ENCODE results near the gene MRFAP1L1.

MRFAP1L1 gene

GRCh38 chr4:6749340-6750171 lies 39.9 kb upstream of the MRFAP1L1 start:
- Histone ChIP-seq H3K4me3 (ENCODE audit: low read length) (no peak overlapping the region), H3K27ac (ENCODE audit: low read length) (no peak overlapping the region), H3K27me3 (ENCODE audit: control insufficient read depth, insufficient read depth, low read length) (no peaks in the 10 kb centered on the region), H3K36me3 (ENCODE audit: control insufficient read depth, low read depth, low read length) (no peaks in the 10 kb centered on the region), H3K9ac (ENCODE audit: low read length) (no peak overlapping the region), H3K9me3 (ENCODE audit: control insufficient read depth, low read depth, low read length) (no peaks in the 10 kb centered on the region), H3K4me1 (ENCODE audit: control insufficient read depth, low read depth, low read length) (no peaks in the 10 kb centered on the region)

- Histone ChIP-seq H3K9ac (ENCODE audit: low read length) (no peak overlapping the region), H3K27me3 (ENCODE audit: control insufficient read depth, insufficient read depth, low read length) (no peaks in the 10 kb centered on the region), H3K4me3 (ENCODE audit: low read length) (no peak overlapping the region), H3K9me3 (ENCODE audit: control insufficient read depth, low read depth, low read length) (no peaks in the 10 kb centered on the region), H3K27ac (ENCODE audit: low read length) (no peak overlapping the region), H3K36me3 (ENCODE audit: control insufficient read depth, low read depth, low read length) (no peaks in the 10 kb centered on the region), H3K4me1 (ENCODE audit: control insufficient read depth, low read depth, low read length) (no peaks in the 10 kb centered on the region)
Measured at GRCh38 chr4:6748286-6748685, 38.6 kb upstream of the MRFAP1L1 start.

GRCh38 chr4:6747294-6748051 lies 37.8 kb upstream of the MRFAP1L1 start:
- no peak overlapping the region for H3K9ac ChIP-seq (ENCODE audit: low read length)
- no peaks in the 10 kb centered on the region for H3K9me3 ChIP-seq (ENCODE audit: control insufficient read depth, low read depth, low read length)
- no peak overlapping the region for H3K4me3 ChIP-seq (ENCODE audit: low read length)
- no peaks in the 10 kb centered on the region for H3K36me3 ChIP-seq (ENCODE audit: control insufficient read depth, low read depth, low read length)
- no peak overlapping the region for H3K27ac ChIP-seq (ENCODE audit: low read length)
- H3K27me3 ChIP-seq (ENCODE audit: control insufficient read depth, insufficient read depth, low read length) = no peaks in the 10 kb centered on the region
- H3K4me1 ChIP-seq (ENCODE audit: control insufficient read depth, low read depth, low read length) = no peaks in the 10 kb centered on the region

- Histone ChIP-seq H3K36me3 (ENCODE audit: control insufficient read depth, low read depth, low read length) (no peaks in the 10 kb centered on the region), H3K9me3 (ENCODE audit: control insufficient read depth, low read depth, low read length) (no peaks in the 10 kb centered on the region), H3K27ac (ENCODE audit: low read length) (no peak overlapping the region), H3K4me1 (ENCODE audit: control insufficient read depth, low read depth, low read length) (no peaks in the 10 kb centered on the region), H3K4me3 (ENCODE audit: low read length) (no peak overlapping the region), H3K9ac (ENCODE audit: low read length) (no peak overlapping the region), H3K27me3 (ENCODE audit: control insufficient read depth, insufficient read depth, low read length) (no peaks in the 10 kb centered on the region)
Measured at GRCh38 chr4:6746721-6747293, 37.1 kb upstream of the MRFAP1L1 start.

GRCh38 chr4:6742989-6743388 lies 33.3 kb upstream of the MRFAP1L1 start:
- Histone ChIP-seq H3K4me3 (ENCODE audit: low read length) (no peak overlapping the region), H3K4me1 (ENCODE audit: control insufficient read depth, low read depth, low read length) (no peaks in the 10 kb centered on the region), H3K27ac (ENCODE audit: low read length) (no peak overlapping the region), H3K27me3 (ENCODE audit: control insufficient read depth, insufficient read depth, low read length) (no peaks in the 10 kb centered on the region), H3K9ac (ENCODE audit: low read length) (no peak overlapping the region), H3K9me3 (ENCODE audit: control insufficient read depth, low read depth, low read length) (no peaks in the 10 kb centered on the region), H3K36me3 (ENCODE audit: control insufficient read depth, low read depth, low read length) (no peaks in the 10 kb centered on the region)

- Histone ChIP-seq H3K9ac (ENCODE audit: low read length) (no peak overlapping the region), H3K4me1 (ENCODE audit: control insufficient read depth, low read depth, low read length) (no peaks in the 10 kb centered on the region), H3K4me3 (ENCODE audit: low read length) (no peak overlapping the region), H3K9me3 (ENCODE audit: control insufficient read depth, low read depth, low read length) (no peaks in the 10 kb centered on the region), H3K36me3 (ENCODE audit: control insufficient read depth, low read depth, low read length) (no peaks in the 10 kb centered on the region), H3K27me3 (ENCODE audit: control insufficient read depth, insufficient read depth, low read length) (no peaks in the 10 kb centered on the region), H3K27ac (ENCODE audit: low read length) (no peak overlapping the region)
Measured at GRCh38 chr4:6742507-6742906, 32.8 kb upstream of the MRFAP1L1 start.

GRCh38 chr4:6740347-6740746 lies 30.7 kb upstream of the MRFAP1L1 start:
- Histone ChIP-seq H3K4me3 (ENCODE audit: low read length) (no peak overlapping the region), H3K27ac (ENCODE audit: low read length) (no peak overlapping the region), H3K4me1 (ENCODE audit: control insufficient read depth, low read depth, low read length) (no peaks in the 10 kb centered on the region), H3K9ac (ENCODE audit: low read length) (no peak overlapping the region), H3K27me3 (ENCODE audit: control insufficient read depth, insufficient read depth, low read length) (no peaks in the 10 kb centered on the region), H3K9me3 (ENCODE audit: control insufficient read depth, low read depth, low read length) (no peaks in the 10 kb centered on the region), H3K36me3 (ENCODE audit: control insufficient read depth, low read depth, low read length) (no peaks in the 10 kb centered on the region)

GRCh38 chr4:6739920-6740319 lies 30.3 kb upstream of the MRFAP1L1 start:
- no peaks in the 10 kb centered on the region for H3K36me3 ChIP-seq (ENCODE audit: control insufficient read depth, low read depth, low read length)
- H3K27ac ChIP-seq (ENCODE audit: low read length) = no peak overlapping the region
- no peaks in the 10 kb centered on the region for H3K27me3 ChIP-seq (ENCODE audit: control insufficient read depth, insufficient read depth, low read length)
- no peak overlapping the region for H3K4me3 ChIP-seq (ENCODE audit: low read length)
- H3K9ac ChIP-seq (ENCODE audit: low read length) = no peak overlapping the region
- H3K4me1 ChIP-seq (ENCODE audit: control insufficient read depth, low read depth, low read length) = no peaks in the 10 kb centered on the region
- no peaks in the 10 kb centered on the region for H3K9me3 ChIP-seq (ENCODE audit: control insufficient read depth, low read depth, low read length)

GRCh38 chr4:6734165-6734786 lies 24.6 kb upstream of the MRFAP1L1 start:
- no peak overlapping the region for H3K4me3 ChIP-seq (ENCODE audit: low read length)
- H3K27ac ChIP-seq (ENCODE audit: low read length) = no peak overlapping the region
- H3K9ac ChIP-seq (ENCODE audit: low read length) = no peak overlapping the region
- H3K36me3 ChIP-seq (ENCODE audit: control insufficient read depth, low read depth, low read length) = no peaks in the 10 kb centered on the region
- peaks cover 5% of the 10 kb centered on the region for H3K4me1 ChIP-seq (ENCODE audit: control insufficient read depth, low read depth, low read length)
- no peaks in the 10 kb centered on the region for H3K9me3 ChIP-seq (ENCODE audit: control insufficient read depth, low read depth, low read length)
- no peaks in the 10 kb centered on the region for H3K27me3 ChIP-seq (ENCODE audit: control insufficient read depth, insufficient read depth, low read length)

- Histone ChIP-seq H3K36me3 (ENCODE audit: control insufficient read depth, low read depth, low read length) (no peaks in the 10 kb centered on the region), H3K27me3 (ENCODE audit: control insufficient read depth, insufficient read depth, low read length) (no peaks in the 10 kb centered on the region), H3K9me3 (ENCODE audit: control insufficient read depth, low read depth, low read length) (no peaks in the 10 kb centered on the region), H3K27ac (ENCODE audit: low read length) (no peak overlapping the region), H3K4me3 (ENCODE audit: low read length) (no peak overlapping the region), H3K4me1 (ENCODE audit: control insufficient read depth, low read depth, low read length) (peaks cover 5% of the 10 kb centered on the region), H3K9ac (ENCODE audit: low read length) (no peak overlapping the region)
Measured at GRCh38 chr4:6733358-6734164, 23.9 kb upstream of the MRFAP1L1 start.
